Measurements from ENCODE around the gene BBLN. TPM values are rescaled to one million over a fixed set of nuclear protein-coding genes. Genes with fewer than 3 reads are reported as not detected.

BBLN gene
- total RNA-seq, 6 experiments from 2014 or later, result 45.7 to 63.2 (median 50.5) TPM

GRCh38 chr9:128182893-128183588 is 23.0 kb downstream of the BBLN start:
- H3K36me3 Mint-ChIP-seq (ENCODE audit: low read depth), result peaks cover 40% of the 10 kb centered on the region
- H3K9me3 Mint-ChIP-seq, result no peaks in the 10 kb centered on the region
- DNase-seq, result no peak

GRCh38 chr9:128185979-128186965 is 26.2 kb downstream of the BBLN start:
- no peak for TF ChIP-seq CTCF (IDR thresholded peaks at IDR 0.05)
- Mint-ChIP-seq H3K4me3 (no peak overlapping the region), H3K27me3 (ENCODE audit: insufficient read depth) (no peaks in the 10 kb centered on the region; the same call in 1 of the 2 replicates), H3K27ac (no peak overlapping the region), H3K36me3 (ENCODE audit: low read depth) (peaks cover 29% of the 10 kb centered on the region), H3K4me1 (ENCODE audit: low read depth) (peaks cover 28% of the 10 kb centered on the region), H3K9me3 (no peaks in the 10 kb centered on the region)
- DNase-seq, result no peak

More at GRCh38 chr9:128182893-128183588, 23.0 kb downstream of the BBLN start:
- no peak for TF ChIP-seq CTCF (IDR thresholded peaks at IDR 0.05)
- Mint-ChIP-seq H3K27ac (no peak overlapping the region), H3K27me3 (ENCODE audit: insufficient read depth) (no peaks in the 10 kb centered on the region), H3K4me1 (ENCODE audit: low read depth) (peaks cover 10% of the 10 kb centered on the region; the same call in 1 of the 2 replicates), H3K4me3 (no peak overlapping the region)

GRCh38 chr9:128187361-128187760 is 27.3 kb downstream of the BBLN start:
- no peak overlapping the region for H3K4me3 Mint-ChIP-seq
- no peak for TF ChIP-seq CTCF (IDR thresholded peaks at IDR 0.05)
- no peak overlapping the region for H3K27ac Mint-ChIP-seq
- peaks cover 24% of the 10 kb centered on the region for H3K36me3 Mint-ChIP-seq (ENCODE audit: low read depth)
- no peaks in the 10 kb centered on the region for H3K9me3 Mint-ChIP-seq
- peaks cover 25% of the 10 kb centered on the region for H3K4me1 Mint-ChIP-seq (ENCODE audit: low read depth)
- no peak for DNase-seq
- no peaks in the 10 kb centered on the region; the same call in none of the 2 replicates for H3K27me3 Mint-ChIP-seq (ENCODE audit: insufficient read depth)

GRCh38 chr9:128188209-128188608 is 28.1 kb downstream of the BBLN start:
- Mint-ChIP-seq H3K9me3 (no peaks in the 10 kb centered on the region), H3K4me1 (ENCODE audit: low read depth) (peaks cover 24% of the 10 kb centered on the region), H3K36me3 (ENCODE audit: low read depth) (peaks cover 20% of the 10 kb centered on the region), H3K4me3 (no peak overlapping the region), H3K27ac (no peak overlapping the region), H3K27me3 (ENCODE audit: insufficient read depth) (no peaks in the 10 kb centered on the region; the same call in none of the 2 replicates)
- TF ChIP-seq CTCF (IDR thresholded peaks at IDR 0.05), result no peak
- DNase-seq, result no peak

- H3K27me3 Mint-ChIP-seq (ENCODE audit: insufficient read depth), result no peaks in the 10 kb centered on the region; the same call in none of the 2 replicates
- H3K27ac Mint-ChIP-seq, result peak overlapping the region; percentile 55
- H3K9me3 Mint-ChIP-seq, result no peaks in the 10 kb centered on the region
- TF ChIP-seq CTCF (IDR thresholded peaks at IDR 0.05), result no peak
- peaks cover 27% of the 10 kb centered on the region for H3K4me1 Mint-ChIP-seq (ENCODE audit: low read depth)
- H3K36me3 Mint-ChIP-seq (ENCODE audit: low read depth), result peaks cover 12% of the 10 kb centered on the region; the same call in 1 of the 2 replicates
- H3K4me3 Mint-ChIP-seq, result peak overlapping the region; percentile 98
- DNase-seq, result no peak
Measured at GRCh38 chr9:128190013-128190412, 29.9 kb downstream of the BBLN start.

All from HFFc6 (cell line).